Keratinocyte (primary cell): ENCODE data around the gene KRTAP4-16. TPM values are rescaled to one million over a fixed set of nuclear protein-coding genes. Genes with fewer than 3 reads are reported as not detected.

ENCODE experiments used
- DNase-seq: peaks from one replicate; pipeline ENCODE4 v3.0.0-alpha.2; 2011; ENCODE audit warnings: low read depth, missing footprints, low spot score
- FAIRE-seq: peaks from 2 replicates; lab custom pipeline; 2011; peaks lifted over from hg19 to GRCh38; lab: Jason Lieb, UNC
- H2AFZ ChIP-seq: 2 replicates; pipeline ENCODE4 v1.6.0; 2012; ENCODE audit warnings: low read length, control low read depth, inconsistent platforms; ENCODE audit not compliant: control insufficient read depth
- H3K27ac ChIP-seq: 2 replicates; pipeline ENCODE4 v1.5.1; 2011; ENCODE audit warnings: low read length; ENCODE audit not compliant: control insufficient read depth, insufficient read depth
- H3K27me3 ChIP-seq: 3 replicates; pipeline ENCODE4 v1.6.0; 2011; ENCODE audit warnings: low read length; ENCODE audit not compliant: control insufficient read depth, insufficient read depth; ENCODE audit errors: extremely low read depth
- H3K36me3 ChIP-seq, 2 experiments: 2 replicates in 1 of 2; 3 replicates in 1 of 2; pipeline ENCODE4 v1.5.1; 2011; ENCODE audit warnings: low read length in 2 of 2, mild to moderate bottlenecking in 1 of 2; ENCODE audit not compliant: control insufficient read depth in 2 of 2, insufficient read depth in 2 of 2; ENCODE audit errors: extremely low read depth in 1 of 2
- H3K4me1 ChIP-seq: 3 replicates; pipeline ENCODE4 v1.5.1; 2011; ENCODE audit warnings: low read length; ENCODE audit not compliant: control insufficient read depth, insufficient read depth; ENCODE audit errors: extremely low read depth
- H3K4me2 ChIP-seq: 3 replicates; pipeline ENCODE4 v1.6.0; 2011; ENCODE audit warnings: low read depth, low read length; ENCODE audit not compliant: control insufficient read depth, insufficient read depth; ENCODE audit errors: extremely low read depth
- H3K4me3 ChIP-seq, 3 experiments: fragments of 200-600 bp in 1 of 3; sonication (generic) in 1 of 3; 2 replicates in 2 of 3; 3 replicates in 1 of 3; pipeline ENCODE4 v1.5.1; 2011 to 2016; ENCODE audit warnings: low read length in 3 of 3, mild to moderate bottlenecking in 3 of 3, control low read depth in 2 of 3, inconsistent platforms in 1 of 3, low read depth in 1 of 3, mixed read lengths in 1 of 3, mixed run types in 1 of 3, moderate library complexity in 1 of 3; ENCODE audit not compliant: control insufficient read depth in 2 of 3, insufficient read depth in 2 of 3; ENCODE audit errors: extremely low read depth in 1 of 3
- H3K79me2 ChIP-seq: 2 replicates; pipeline ENCODE4 v1.6.0; 2012; ENCODE audit warnings: low read length; ENCODE audit not compliant: control insufficient read depth, insufficient read depth
- H3K9ac ChIP-seq: 3 replicates; pipeline ENCODE4 v1.6.0; 2011; ENCODE audit warnings: low read length; ENCODE audit not compliant: control insufficient read depth, insufficient read depth; ENCODE audit errors: extremely low read depth
- H3K9me1 ChIP-seq: 3 replicates; pipeline ENCODE4 v1.6.0; 2011; ENCODE audit warnings: low read length; ENCODE audit not compliant: control insufficient read depth, insufficient read depth; ENCODE audit errors: extremely low read depth
- H3K9me3 ChIP-seq: 2 replicates; pipeline ENCODE4 v1.5.1; 2012; ENCODE audit warnings: low read depth, low read length; ENCODE audit not compliant: control insufficient read depth
- H4K20me1 ChIP-seq: 3 replicates; pipeline ENCODE4 v1.6.0; 2011; ENCODE audit warnings: low read length; ENCODE audit not compliant: control insufficient read depth, insufficient read depth; ENCODE audit errors: extremely low read depth
- CTCF ChIP-seq, 3 experiments: IDR thresholded peaks in 1 of 3; conservative IDR thresholded peaks in 1 of 3; optimal IDR thresholded peaks in 1 of 3; 2 replicates in 2 of 3; 3 replicates in 1 of 3; pipeline versions ENCODE3 to v1.5.1; 2011; ENCODE audit warnings: low read length in 3 of 3, mild to moderate bottlenecking in 3 of 3, moderate library complexity in 2 of 3, control low read depth in 1 of 3, inconsistent platforms in 1 of 3; ENCODE audit not compliant: insufficient read depth in 2 of 3; ENCODE audit errors: extremely low read depth in 1 of 3
- EZH2 ChIP-seq: IDR thresholded peaks from one replicate; pipeline ENCODE4 v1.6.1; 2012; ENCODE audit warnings: inconsistent platforms, mild to moderate bottlenecking, low read length, moderate library complexity
- dilution Hi-C: fragments of 300-500 bp; cut with MboI; formaldehyde crosslinking; loops from one replicate; pipeline ENCODE4 v1.7.0; 2020; ENCODE audit warnings: low sequenced_read_pairs; ENCODE audit not compliant: extremely low pct_ligation_motif_present
- polyA plus RNA-seq, 5 experiments: library from polyadenylated mRNA; depleted of rRNA in 3 of 5; stranded (reverse) in 3 of 5; stranded (forward) in 1 of 5; unstranded in 1 of 5; fragments of >200 nt; gene quantifications; 1 replicate in 1 of 5; 2 replicates in 3 of 5; 3 replicates in 1 of 5; pipeline versions ENCODE4 v1.2.1 to v1.2.3, GENCODE V29; 2011 to 2012; ENCODE audit warnings: missing spikeins in 2 of 5, low read depth in 1 of 5, low replicate concordance in 1 of 5

Gene KRTAP4-16
- polyA plus RNA-seq, 1 donor (not counting 4 experiments of a cell fraction or from before 2014, with no cell fraction given) = not detected

DNA sequence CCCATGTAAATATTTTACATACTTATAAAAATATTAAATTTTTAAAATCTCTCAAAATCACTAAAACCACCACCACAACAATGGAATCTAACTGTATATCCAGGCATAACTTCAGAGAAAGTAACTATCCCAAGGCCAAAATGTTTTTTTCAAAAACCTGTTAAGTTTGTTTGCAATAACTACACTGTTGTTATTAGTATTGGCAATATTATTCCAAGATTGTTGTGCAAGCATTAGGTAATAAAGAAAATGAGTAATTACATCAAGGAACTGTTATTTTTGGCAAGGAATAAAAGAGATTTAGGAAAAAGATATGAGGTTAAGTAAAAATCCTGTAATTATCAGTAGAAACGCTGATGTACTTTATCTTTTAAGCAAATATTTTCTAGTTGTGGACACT is 25.4 kb upstream of the KRTAP4-16 start:
- Histone ChIP-seq H2AFZ (no peak overlapping the region), H3K9me1 (no peaks in the 10 kb centered on the region), H3K4me3 (no peak overlapping the region), H3K27me3 (no peaks in the 10 kb centered on the region), H4K20me1 (no peaks in the 10 kb centered on the region), H3K27ac (no peak overlapping the region), H3K79me2 (no peaks in the 10 kb centered on the region), H3K36me3 (no peaks in the 10 kb centered on the region), H3K4me2 (no peak overlapping the region), H3K9me3 (no peaks in the 10 kb centered on the region), H3K9ac (no peak overlapping the region), H3K4me1 (peaks cover 19% of the 10 kb centered on the region)
- dilution Hi-C loops = no loop called here
- DNase-seq = no peak
- TF ChIP-seq CTCF (optimal IDR thresholded peaks at IDR 0.05 in 1 of 3, IDR thresholded peaks at IDR 0.05 in 1 of 3, conservative IDR thresholded peaks at IDR 0.05 in 1 of 3; ENCODE audit: extremely low read depth in 1 of 3, insufficient read depth in 2 of 3, low read length in 3 of 3) (no peak), EZH2 (no peak)
- FAIRE-seq = no peak

DNA sequence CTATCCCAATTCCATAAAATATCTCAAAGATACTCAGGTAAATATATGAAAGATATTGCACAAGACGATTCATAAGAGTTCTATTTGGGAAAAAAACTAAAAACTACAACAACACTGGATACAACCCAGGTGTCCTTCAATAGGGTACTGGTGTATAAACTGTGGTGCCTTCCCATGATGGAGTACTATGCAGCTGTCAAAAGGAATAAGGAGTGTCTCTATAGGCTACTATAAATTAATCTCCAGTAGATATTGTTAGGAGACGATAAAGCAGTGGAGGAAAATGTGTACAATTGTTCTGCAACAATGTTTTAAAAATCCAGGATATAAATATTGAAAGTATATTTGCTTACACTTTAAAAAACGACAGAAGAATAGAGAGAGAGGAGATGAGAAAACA is 24.4 kb upstream of the KRTAP4-16 start:
- dilution Hi-C loops = no loop called here
- H3K79me2 ChIP-seq = no peaks in the 10 kb centered on the region
- FAIRE-seq = no peak

More for the DNA sequence above, 24.4 kb upstream of the KRTAP4-16 start:
- no peak for DNase-seq
- no peak overlapping the region for H3K4me2 ChIP-seq
- no peak for TF ChIP-seq CTCF (optimal IDR thresholded peaks at IDR 0.05 in 1 of 3, IDR thresholded peaks at IDR 0.05 in 1 of 3, conservative IDR thresholded peaks at IDR 0.05 in 1 of 3; ENCODE audit: extremely low read depth in 1 of 3, insufficient read depth in 2 of 3, low read length in 3 of 3)
- TF ChIP-seq EZH2 = no peak
- no peak overlapping the region for H3K9ac ChIP-seq
- no peaks in the 10 kb centered on the region for H3K27me3 ChIP-seq
- no peak overlapping the region for H3K4me3 ChIP-seq
- no peaks in the 10 kb centered on the region for H3K9me1 ChIP-seq
- H2AFZ ChIP-seq = no peak overlapping the region
- no peaks in the 10 kb centered on the region for H4K20me1 ChIP-seq
- H3K4me1 ChIP-seq = peaks cover 10% of the 10 kb centered on the region
- no peaks in the 10 kb centered on the region for H3K9me3 ChIP-seq
- no peak overlapping the region for H3K27ac ChIP-seq
- no peaks in the 10 kb centered on the region for H3K36me3 ChIP-seq
